Measurements from ENCODE around the gene PXYLP1.

PXYLP1 gene

GRCh38 chr3:141230293-141230692, 1.3 kb upstream of the PXYLP1 start:
- no peak for DNase-seq

DNA sequence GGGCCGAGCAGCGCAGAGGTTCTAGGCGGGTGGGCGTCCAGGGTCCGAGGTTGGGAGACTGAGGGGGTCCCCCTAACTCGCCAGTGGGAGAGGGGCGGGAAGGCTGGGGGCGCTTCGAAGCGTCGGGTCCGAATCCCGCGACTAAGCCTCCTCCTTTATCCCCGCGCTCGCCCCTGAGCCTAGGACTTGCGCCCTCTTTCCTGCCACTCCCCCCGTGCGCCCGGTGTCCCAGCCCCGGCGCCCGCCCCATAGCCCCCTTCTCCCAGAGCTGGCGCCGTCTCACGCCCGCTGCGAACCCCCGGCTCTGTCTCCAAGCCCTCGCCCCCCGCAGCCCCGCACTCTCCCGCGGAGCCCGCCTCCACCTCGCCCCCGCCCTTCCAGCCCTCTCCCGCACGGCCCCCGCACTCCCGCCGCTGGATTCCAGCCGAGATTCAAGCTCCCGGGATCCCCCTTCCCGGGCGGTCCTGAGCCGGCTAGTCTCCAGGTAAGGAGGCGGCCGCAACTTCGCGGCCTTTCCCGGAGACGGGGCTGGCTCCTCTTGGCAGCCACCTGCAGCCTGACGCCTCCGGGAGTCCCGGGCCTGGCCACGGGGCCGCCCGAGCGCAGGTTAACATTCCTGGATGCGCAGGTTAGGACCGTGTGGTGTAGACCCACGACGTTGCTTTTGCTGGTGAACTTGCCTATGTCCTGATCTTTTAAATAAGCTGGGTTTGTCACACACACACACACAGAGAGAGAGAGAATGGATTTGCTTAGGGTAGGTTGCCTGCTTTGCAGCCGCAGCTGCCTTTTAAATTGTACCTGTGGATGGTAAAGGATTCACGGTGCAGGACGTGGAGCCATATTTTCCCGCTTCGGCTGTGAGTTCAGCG, 563 bp downstream of the PXYLP1 start:
- peak; percentile 31 for DNase-seq

GRCh38 chr3:141233457-141234161, 2.0 kb downstream of the PXYLP1 start:
- no peak for DNase-seq

DNA sequence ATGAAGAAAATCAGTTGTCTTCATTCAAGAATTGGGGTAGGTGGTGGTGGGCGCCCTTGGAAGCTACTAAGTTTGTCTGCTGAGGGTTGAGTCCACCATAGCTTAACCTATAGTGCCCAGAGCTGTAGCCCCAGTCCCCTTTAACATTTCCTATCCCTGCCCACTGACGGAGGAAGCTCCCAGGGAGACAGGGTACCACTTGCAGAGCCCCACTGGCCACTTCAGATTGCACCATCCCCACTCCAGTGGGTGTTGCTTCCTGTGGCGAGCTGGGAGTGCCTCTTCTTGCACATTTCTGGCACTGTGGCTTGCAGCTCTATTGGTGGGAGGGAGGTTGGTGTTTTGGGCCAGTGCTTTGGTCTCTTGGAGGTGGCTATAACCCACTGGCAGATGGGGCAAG, 2.7 kb downstream of the PXYLP1 start:
- no peak for DNase-seq

GRCh38 chr3:141235661-141236171, 4.1 kb downstream of the PXYLP1 start:
- no peak for DNase-seq

- no peak for DNase-seq
Observed at GRCh38 chr3:141236361-141236760, 4.7 kb downstream of the PXYLP1 start.

GRCh38 chr3:141237701-141238521, 6.3 kb downstream of the PXYLP1 start:
- no peak for DNase-seq

DNA sequence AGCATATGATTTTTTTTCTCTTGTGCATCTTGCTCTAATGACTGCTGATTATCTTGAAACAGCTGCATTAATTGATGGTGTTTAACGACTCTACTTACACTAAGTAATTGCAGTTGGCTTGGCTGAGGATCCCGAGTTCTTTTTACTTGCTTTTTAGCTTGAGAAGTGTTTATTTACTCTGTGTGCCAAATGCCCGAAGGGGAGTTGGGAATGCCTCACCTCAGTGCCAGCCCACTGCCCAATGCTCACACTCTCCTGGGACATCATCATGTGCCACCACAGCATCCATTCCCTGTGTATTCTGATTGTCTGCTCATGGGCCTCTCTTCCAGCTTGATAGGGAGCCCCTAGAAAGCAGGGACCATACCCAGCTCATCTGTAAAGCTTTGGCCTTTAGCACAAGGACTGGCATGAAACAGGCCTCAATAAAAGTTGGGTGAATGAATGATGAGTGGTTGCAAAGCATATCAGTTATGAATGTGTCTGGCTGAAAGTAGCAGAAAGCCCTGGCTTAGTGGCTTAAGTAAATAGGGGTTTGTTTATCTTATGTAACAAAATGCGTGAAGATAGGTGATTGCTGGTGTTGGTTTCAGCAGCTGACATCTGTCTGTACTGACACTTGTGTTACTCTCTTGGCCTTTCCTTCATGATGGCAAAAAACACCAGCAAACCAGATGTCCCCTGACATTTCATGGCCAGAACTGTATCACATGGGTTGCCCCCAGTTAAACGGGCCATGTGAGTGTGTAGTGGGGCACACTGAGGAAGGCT, 8.1 kb downstream of the PXYLP1 start:
- no peak for DNase-seq

- no peak for DNase-seq
Observed at GRCh38 chr3:141240286-141240685, 8.7 kb downstream of the PXYLP1 start.

- no peak for DNase-seq
Observed at GRCh38 chr3:141240687-141241615, 9.3 kb downstream of the PXYLP1 start.

- DNase-seq, result no peak
Observed at GRCh38 chr3:141241616-141242376, 10.2 kb downstream of the PXYLP1 start.

GRCh38 chr3:141242377-141243092, 10.9 kb downstream of the PXYLP1 start:
- no peak for DNase-seq

GRCh38 chr3:141243271-141243707, 11.7 kb downstream of the PXYLP1 start:
- peak; percentile 54 for DNase-seq

DNA sequence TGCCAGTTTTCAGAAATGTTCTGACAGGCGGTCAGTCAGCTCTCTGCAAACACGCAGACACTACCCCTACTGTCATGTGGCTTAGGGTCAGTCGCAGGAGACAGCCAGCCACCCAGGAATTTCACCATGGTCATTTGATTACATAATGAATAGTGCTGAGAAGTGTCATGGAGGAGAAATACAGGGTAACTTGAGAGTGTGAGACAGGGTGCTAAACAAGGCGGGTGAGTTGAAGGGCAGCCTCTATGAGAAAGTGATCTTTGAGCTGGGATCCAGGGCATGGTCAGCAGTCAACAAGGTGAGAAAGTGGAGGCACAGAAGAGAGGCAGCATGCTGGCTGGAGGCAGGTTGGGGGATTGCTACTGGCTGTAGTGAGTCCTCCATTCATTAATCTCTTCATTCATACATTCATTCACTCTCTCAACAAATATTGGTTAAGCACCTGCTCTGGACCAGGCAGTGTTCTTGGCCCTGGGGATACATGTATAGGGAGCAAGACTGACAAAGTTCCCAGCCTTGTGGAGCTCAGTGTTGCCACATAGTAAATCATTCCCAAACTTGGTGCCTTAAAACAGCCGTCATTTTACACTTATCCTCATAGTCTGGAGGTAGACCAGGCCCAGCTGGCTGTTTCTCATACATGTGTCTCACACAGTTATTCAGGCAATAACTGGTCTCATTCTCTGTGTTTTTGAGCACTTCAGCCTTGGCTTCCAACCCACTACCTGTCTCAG, 14.8 kb downstream of the PXYLP1 start:
- no peak for DNase-seq

GRCh38 chr3:141246958-141247301, 15.3 kb downstream of the PXYLP1 start:
- DNase-seq, result no peak

GRCh38 chr3:141248064-141248463, 16.4 kb downstream of the PXYLP1 start:
- no peak for DNase-seq

GRCh38 chr3:141249041-141249440, 17.4 kb downstream of the PXYLP1 start:
- no peak for DNase-seq

DNA sequence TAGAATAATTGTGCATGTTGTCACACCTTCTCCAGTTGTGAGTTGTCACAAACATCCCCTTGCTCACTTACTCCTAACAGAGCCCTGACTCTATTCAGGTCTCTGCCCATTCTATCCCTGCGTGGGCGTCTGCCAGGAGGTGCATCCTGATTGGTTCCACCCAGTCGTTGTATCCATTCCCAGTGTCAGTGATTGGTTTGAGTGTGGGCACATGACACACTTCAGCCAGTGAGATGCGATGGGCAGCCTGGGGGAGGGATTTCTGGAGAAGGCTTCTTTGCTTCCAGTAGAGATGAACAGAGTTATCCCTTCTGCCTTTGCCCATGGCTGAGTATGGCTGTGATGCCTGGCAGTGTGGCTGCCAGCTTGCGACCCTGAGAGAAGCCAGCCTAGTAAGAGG, 18.7 kb downstream of the PXYLP1 start:
- no peak for DNase-seq

- no peak for DNase-seq
Observed at GRCh38 chr3:141250828-141251227, 19.2 kb downstream of the PXYLP1 start.

All from CD4-positive, alpha-beta T cell treated with Interleukin-17A for 1 hour (primary cell).